ENCODE results near the gene SMPD1.
"Not testable (repeated sequence)": the region's sequence is repeated elsewhere in the genome, so short reads cannot be mapped to it uniquely, and the experiment has no call there.

The SMPD1 gene

GRCh38 chr11:6390718-6391469 lies 620 bp downstream of the SMPD1 start:
- no peak for DNase-seq

DNA sequence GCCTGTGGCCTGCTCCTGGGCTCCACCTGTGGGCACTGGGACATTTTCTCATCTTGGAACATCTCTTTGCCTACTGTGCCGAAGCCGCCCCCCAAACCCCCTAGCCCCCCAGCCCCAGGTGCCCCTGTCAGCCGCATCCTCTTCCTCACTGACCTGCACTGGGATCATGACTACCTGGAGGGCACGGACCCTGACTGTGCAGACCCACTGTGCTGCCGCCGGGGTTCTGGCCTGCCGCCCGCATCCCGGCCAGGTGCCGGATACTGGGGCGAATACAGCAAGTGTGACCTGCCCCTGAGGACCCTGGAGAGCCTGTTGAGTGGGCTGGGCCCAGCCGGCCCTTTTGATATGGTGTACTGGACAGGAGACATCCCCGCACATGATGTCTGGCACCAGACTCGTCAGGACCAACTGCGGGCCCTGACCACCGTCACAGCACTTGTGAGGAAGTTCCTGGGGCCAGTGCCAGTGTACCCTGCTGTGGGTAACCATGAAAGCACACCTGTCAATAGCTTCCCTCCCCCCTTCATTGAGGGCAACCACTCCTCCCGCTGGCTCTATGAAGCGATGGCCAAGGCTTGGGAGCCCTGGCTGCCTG lies 1.4 kb downstream of the SMPD1 start:
- no peak for DNase-seq

GRCh38 chr11:6392251-6392650 lies 2.0 kb downstream of the SMPD1 start:
- DNase-seq: not testable (repeated sequence)

- DNase-seq: no peak
Measured at GRCh38 chr11:6393989-6394670, 3.9 kb downstream of the SMPD1 start.

DNA sequence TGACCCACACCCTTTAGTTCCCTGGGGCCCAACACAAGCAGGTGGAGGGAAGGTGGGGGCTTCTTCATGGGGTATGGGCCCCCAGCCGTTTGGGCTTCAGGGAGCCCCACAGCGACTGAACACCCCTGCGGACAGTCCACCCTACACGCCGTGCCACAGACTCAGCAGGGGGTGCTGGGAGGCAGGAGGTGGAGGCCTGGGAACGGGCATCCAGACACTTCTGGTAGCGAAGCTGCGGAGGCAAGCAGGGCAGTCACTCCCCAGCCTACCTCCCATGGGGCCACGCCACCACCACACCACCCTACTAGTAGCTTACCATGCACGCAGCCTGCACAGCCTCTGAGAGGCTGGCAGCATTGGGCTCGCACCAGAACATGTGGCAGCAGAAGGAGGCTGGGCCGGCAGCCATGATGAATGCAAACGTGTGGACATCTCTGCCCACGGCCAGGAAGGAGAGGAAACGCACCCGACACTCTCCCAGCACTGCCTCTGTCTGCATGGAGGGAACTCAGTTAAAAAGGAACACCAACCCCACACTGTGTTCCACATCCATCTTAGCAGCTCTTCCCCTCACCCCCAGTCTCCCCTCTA lies 5.3 kb downstream of the SMPD1 start:
- DNase-seq: no peak

DNA sequence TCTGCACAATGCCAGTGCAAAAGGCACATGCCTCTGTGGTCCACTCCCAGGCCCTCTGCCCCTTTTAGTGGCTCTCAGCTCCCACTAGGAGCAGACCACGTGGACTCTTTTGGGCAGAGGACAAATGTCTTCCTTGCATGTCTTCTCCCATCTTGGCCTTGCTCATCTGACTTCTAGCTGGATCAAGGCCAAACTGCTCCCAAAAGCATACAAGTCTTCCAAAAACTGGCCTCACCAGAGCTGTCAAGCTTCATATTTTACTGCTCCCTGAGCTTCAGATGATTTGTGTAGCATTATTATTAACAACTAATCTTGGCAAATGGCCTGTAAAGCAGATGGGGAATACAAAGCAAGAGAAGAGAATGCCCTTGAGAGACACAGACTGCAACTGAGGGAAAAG lies 6.9 kb downstream of the SMPD1 start:
- no peak for DNase-seq

DNA sequence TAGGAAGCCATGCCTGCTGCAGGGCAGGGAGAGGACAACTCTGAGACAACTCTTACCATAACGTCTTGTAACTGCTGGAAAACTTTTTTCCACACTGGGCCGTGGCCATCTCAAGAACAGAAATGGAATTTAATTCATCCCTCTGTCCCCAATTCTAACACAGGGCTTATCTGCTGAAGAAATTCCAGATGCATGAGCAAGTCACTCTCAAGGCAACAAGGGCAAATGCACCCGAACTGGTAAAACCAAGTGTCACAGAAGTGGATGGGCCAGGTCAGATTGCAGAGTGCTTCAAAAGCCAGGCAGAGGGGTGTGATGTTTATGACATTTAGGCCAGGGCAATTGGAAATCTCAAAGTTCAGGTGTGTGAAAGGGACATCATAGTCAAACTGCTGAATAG lies 7.4 kb downstream of the SMPD1 start:
- DNase-seq: no peak

GRCh38 chr11:6400431-6401345 lies 10.4 kb downstream of the SMPD1 start:
- no peak for DNase-seq

DNA sequence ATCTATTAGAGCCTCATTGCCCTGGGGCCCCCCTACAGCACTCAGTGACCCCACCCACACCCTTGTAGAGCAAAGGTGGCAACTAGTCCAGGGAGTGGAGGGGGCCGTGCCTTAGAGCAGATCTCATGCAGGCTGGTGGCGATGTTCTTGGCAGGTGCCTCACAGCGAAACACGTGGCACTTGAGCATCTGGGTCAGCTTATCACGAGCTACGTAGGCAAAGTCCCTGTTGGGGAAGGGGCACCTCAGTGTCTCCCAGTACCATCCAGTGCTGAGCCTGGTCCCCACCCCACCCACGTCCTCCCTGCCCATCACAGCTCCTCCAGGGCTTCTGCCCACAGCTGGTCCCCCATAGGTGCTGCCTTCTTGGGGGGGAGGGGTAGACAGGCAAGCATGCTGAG lies 11.2 kb downstream of the SMPD1 start:
- DNase-seq: no peak

DNA sequence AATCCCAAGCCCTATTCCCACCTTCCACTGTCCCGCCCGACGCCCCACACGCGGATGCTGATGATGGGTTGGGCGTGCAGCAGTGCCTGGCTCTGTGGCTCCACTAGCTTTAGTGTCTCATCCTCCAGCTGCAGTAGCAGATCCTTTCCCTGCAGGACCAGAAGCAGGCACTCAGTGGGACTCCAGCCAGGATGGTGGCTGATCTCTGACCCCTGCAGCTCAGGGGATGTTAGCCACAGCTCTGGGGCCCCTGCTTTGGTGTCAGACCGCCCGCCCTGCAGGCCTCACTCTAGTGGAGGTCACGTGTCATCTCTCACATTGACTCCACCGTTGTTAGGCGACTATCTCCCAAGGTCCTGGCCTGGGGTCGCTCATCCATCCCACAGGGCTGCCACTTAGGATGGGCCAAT lies 11.8 kb downstream of the SMPD1 start:
- no peak for DNase-seq

- no peak for DNase-seq
Measured at GRCh38 chr11:6402561-6402981, 12.3 kb downstream of the SMPD1 start.

- no peak for DNase-seq
Measured at GRCh38 chr11:6403539-6403938, 13.3 kb downstream of the SMPD1 start.

DNA sequence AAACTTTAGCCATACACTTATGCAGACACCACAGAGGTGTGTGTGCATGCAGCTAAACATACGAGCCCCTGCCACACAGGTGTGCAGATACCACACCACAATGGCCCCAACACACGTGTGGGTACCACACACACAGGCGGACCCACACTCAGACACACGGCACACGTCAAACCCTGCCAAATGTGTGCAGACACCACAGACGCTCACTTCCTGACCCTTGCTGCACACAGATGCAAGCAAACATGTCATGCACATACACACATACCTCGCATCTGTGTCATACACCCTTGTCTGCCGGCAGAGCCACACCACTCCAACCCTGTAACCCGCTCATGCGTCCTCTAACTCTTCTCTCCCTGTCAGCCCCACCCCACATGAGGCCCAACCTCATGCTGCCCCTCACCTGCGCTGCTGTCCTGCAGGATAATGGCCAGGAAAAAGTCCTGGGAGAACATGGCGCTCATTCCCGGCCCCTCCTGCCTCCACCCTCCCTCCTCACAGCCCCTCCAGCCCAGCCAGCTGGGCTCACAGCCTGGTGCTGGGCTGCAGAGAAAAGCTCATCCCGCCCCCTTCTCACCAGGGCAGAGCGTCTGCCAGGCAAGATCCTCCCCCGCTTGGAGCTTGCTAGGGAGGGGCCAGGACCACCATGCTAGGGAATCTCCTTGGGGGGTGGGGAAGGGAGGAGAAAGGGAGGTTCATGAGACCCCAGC lies 14.2 kb downstream of the SMPD1 start:
- peak; percentile 52 for DNase-seq

GRCh38 chr11:6405052-6405667 lies 14.9 kb downstream of the SMPD1 start:
- DNase-seq: peak; percentile 87

DNA sequence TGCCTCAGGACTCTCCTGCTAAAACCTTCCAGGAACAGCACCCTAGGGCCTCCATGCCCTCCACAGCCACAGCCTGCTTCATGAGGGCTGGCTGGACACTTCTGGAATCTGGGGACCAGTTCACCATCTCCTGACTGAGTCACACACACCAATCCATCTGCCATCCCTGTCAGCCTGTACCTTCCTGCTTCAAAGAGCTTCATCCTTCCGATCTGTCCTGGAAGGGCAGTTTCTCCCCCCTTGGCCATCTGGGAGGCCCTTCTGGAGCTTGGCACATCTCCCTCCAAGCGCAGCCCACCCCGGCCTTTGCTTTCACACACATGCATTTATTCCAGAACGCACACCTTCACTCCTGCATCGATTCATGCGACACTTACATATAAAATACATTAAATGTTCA lies 15.6 kb downstream of the SMPD1 start:
- no peak for DNase-seq

GRCh38 chr11:6406370-6406769 lies 16.1 kb downstream of the SMPD1 start:
- DNase-seq: no peak

GRCh38 chr11:6410695-6411430 lies 20.6 kb downstream of the SMPD1 start:
- no peak for DNase-seq

GRCh38 chr11:6411594-6412031 lies 21.3 kb downstream of the SMPD1 start:
- DNase-seq: no peak

DNA sequence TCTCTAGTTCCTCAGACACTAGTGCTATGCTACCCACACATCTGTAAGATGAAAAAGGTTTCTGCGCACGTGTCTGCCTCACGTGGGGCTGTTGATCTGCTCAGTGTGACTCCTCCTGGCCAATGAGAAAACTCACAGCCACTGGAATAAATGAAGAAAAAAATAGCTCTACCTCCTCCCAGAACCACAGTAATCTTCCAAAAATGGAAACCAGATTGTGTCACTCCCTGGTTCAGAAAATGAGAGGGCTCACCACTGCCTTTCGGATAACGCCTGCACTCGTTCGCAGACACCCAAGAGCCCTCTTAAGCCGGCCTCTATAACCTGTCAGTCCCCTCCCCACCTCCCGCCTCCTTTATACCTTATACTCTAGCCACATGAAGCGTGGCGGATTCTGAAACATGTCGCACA lies 23.5 kb downstream of the SMPD1 start:
- no peak for DNase-seq

DNA sequence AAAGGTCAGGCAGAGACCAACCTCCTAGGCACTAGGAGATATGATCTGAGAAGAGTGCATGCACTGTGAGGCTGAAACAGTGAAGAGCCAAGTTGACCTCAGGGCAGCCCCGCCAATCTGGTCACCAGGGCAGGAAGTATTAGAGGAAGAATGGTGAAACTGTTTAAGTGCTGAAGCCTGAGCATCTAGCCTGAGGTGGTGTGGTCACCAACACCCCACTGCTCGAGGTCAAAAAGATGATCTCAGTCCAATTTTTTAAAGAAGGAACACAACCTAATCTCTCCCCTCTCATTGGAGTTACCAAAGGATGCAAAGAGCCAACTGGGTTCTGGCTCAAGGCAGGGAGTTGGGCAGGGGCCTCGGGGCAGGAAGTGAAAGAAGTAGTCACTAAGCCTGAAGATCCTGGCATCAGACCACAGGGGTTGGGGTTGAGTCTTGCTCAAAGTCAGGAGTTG lies 24.6 kb downstream of the SMPD1 start:
- no peak for DNase-seq

DNA sequence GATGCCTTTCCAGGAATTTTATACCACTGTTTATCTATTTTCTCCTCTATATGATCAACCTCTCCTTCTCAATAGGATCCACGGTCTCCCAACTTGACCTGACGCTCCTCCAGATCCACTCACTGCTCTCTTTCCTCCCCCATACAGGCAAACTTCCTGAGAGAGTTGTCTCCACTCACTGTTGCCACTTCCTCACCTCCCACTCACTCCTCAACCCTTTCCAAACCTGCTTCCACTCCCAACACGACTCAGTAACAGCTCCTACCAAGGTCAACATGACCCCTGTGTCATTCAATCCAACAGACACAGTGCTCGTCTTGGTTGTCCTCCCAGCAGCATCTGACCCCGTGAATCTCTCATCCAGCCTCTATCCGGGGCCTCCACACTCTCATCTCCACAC lies 25.5 kb downstream of the SMPD1 start:
- DNase-seq: no peak
